GM12891 (cell line): ENCODE measurements around the gene CD74.
A peak's percentile ranks its signal among the peaks of the same experiment; 100 is the strongest.

ENCODE experiments used
- DNase-seq: peaks from one replicate; pipeline ENCODE4 v3.0.0; 2011; ENCODE audit warnings: low spot score; ENCODE audit not compliant: insufficient read length
- FAIRE-seq: peaks from 2 replicates; lab custom pipeline; 2011; peaks lifted over from hg19 to GRCh38; lab: Jason Lieb, UNC
- PAX5 ChIP-seq: IDR thresholded peaks from 2 replicates; pipeline ENCODE4 v1.6.1; 2011; ENCODE audit warnings: low read length, moderate library complexity, mild to moderate bottlenecking; ENCODE audit not compliant: insufficient read depth, severe bottlenecking
- POLR2A ChIP-seq: IDR thresholded peaks from 2 replicates; pipeline ENCODE4 v1.6.1; 2011; ENCODE audit warnings: low read depth, low read length, control low read depth
- POLR2AphosphoS5 ChIP-seq: IDR thresholded peaks from 2 replicates; pipeline ENCODE4 v1.6.1; 2011; ENCODE audit warnings: low read depth, low read length, control low read depth
- POU2F2 ChIP-seq: IDR thresholded peaks from 2 replicates; pipeline ENCODE4 v1.6.1; 2011; ENCODE audit warnings: low read depth, mild to moderate bottlenecking, control low read depth, low read length, moderate library complexity
- SPI1 ChIP-seq: IDR thresholded peaks from 2 replicates; pipeline ENCODE4 v1.6.1; 2011; ENCODE audit warnings: low read depth, low read length, control low read depth
- TAF1 ChIP-seq: IDR thresholded peaks from 2 replicates; pipeline ENCODE4 v1.6.1; 2011; ENCODE audit warnings: low read depth, low read length, control low read depth

CD74 gene

GRCh38 chr5:150368526-150368925 lies 44.2 kb downstream of the CD74 start:
- no peak for FAIRE-seq
- DNase-seq: no peak
- no peak for TF ChIP-seq PAX5
- TF ChIP-seq SPI1: no peak
- TF ChIP-seq POLR2A: no peak
- no peak for TF ChIP-seq POLR2AphosphoS5
- TF ChIP-seq POU2F2: no peak
- TF ChIP-seq TAF1: no peak

- no peak for TF ChIP-seq TAF1
- no peak for TF ChIP-seq POLR2AphosphoS5
- no peak for TF ChIP-seq POLR2A
- no peak for TF ChIP-seq PAX5
- TF ChIP-seq POU2F2: no peak
- no peak for TF ChIP-seq SPI1
- DNase-seq: no peak
- no peak for FAIRE-seq
These were observed 48.7 kb downstream of the CD74 start for GRCh38 chr5:150364004-150364403.

GRCh38 chr5:150363185-150363584 lies 49.5 kb downstream of the CD74 start:
- no peak for TF ChIP-seq PAX5
- no peak for TF ChIP-seq POLR2A
- no peak for TF ChIP-seq TAF1
- no peak for TF ChIP-seq SPI1
- no peak for TF ChIP-seq POU2F2
- TF ChIP-seq POLR2AphosphoS5: no peak
- no peak for DNase-seq
- no peak for FAIRE-seq

GRCh38 chr5:150361301-150361700 lies 51.4 kb downstream of the CD74 start:
- no peak for DNase-seq
- TF ChIP-seq TAF1: no peak
- no peak for TF ChIP-seq SPI1
- TF ChIP-seq POLR2A: no peak
- TF ChIP-seq POLR2AphosphoS5: no peak
- peak; percentile 74; the same call in 1 of the 2 replicates for TF ChIP-seq POU2F2
- peak; percentile 87 for FAIRE-seq

- DNase-seq (no peak), FAIRE-seq (no peak)
- TF ChIP-seq SPI1: no peak
- TF ChIP-seq POU2F2: no peak
- TF ChIP-seq POLR2A: no peak
- TF ChIP-seq POLR2AphosphoS5: no peak
- no peak for TF ChIP-seq PAX5
- TF ChIP-seq TAF1: no peak
These were observed 54.2 kb downstream of the CD74 start for GRCh38 chr5:150358261-150359095.

- DNase-seq (peak; percentile 87), FAIRE-seq (peak; percentile 92)
- TF ChIP-seq TAF1 (no peak), PAX5 (no peak), POU2F2 (no peak), POLR2AphosphoS5 (peak; percentile 28; the same call in 1 of the 2 replicates), SPI1 (peak; percentile 42; the same call in 1 of the 2 replicates), POLR2A (no peak; the same call in 1 of the 2 replicates)
These were observed 55.1 kb downstream of the CD74 start, which contains the start of gene TCOF1 for GRCh38 chr5:150357326-150358260. TSS of gene TCOF1 (plus strand) at chr5:150357697. CDS start at chr5:150357747, 50 bp downstream.

- TF ChIP-seq PAX5: no peak
- FAIRE-seq (peak; percentile 33), DNase-seq (no peak)
These were observed 56.0 kb downstream of the CD74 start for GRCh38 chr5:150356575-150357294.

GRCh38 chr5:150355791-150356190 lies 56.9 kb downstream of the CD74 start:
- DNase-seq (no peak), FAIRE-seq (no peak)
- TF ChIP-seq SPI1: no peak
- TF ChIP-seq POLR2A: no peak
- TF ChIP-seq PAX5: no peak
- TF ChIP-seq POLR2AphosphoS5: no peak
- no peak for TF ChIP-seq POU2F2
- TF ChIP-seq TAF1: no peak

GRCh38 chr5:150353032-150353675 lies 59.6 kb downstream of the CD74 start:
- FAIRE-seq (no peak), DNase-seq (no peak)
- TF ChIP-seq TAF1 (no peak), SPI1 (no peak), POLR2A (no peak), POU2F2 (no peak), PAX5 (no peak), POLR2AphosphoS5 (no peak)
